Lower leg skin (tissue), 3 donors: ENCODE measurements around the gene TCF7L1.

ENCODE experiments used
- POLR2A ChIP-seq, 2 donors: fragments of 450-650 bp; IDR thresholded peaks; one replicate each; pipeline ENCODE4 v1.6.1; 2016 to 2017; ENCODE audit warnings: antibody characterized with exemption in 2 of 2, mild to moderate bottlenecking in 1 of 2, moderate library complexity in 1 of 2
- TF ChIP-seq, protein P1 (sequence below), 3 donors: fragments of 450-650 bp; IDR thresholded peaks; one replicate each; pipeline ENCODE4 v1.5.1; 2016; ENCODE audit warnings: antibody characterized with exemption in 3 of 3, mild to moderate bottlenecking in 3 of 3, moderate library complexity in 2 of 3

DNA sequence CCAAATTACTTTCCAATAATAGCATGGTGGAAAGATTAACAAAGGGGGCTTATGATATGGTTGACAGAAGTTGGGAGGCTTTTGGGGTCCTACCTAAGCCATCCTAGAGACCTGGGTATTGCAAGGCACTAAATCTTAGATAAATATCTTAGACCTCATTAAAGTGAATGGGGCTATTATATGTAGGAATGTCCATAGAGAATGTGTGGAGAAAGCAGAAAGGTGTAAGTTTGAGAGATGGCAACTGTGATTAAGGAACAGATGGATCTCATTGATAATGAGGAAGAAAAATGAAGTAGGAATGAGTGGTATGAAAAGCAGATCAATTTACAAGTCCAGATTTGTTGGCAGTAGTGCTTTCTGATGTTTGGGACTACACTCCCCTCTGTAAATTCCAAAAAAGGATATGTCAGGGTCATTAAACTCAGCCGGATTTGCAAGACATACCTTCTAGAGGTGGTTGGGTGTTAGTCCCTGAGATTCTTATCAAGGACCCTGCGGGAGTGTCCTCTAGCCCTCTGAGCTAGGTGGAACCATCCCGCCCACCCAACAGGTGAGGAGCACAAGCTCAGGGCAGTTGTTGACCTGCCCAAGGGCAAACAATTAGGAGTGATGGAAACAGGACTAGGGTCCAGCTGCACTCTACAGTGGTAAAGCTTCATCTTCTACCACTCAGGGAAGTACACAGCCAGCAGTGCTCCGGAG, 12.1 kb downstream of the TCF7L1 start:
- TF ChIP-seq, protein P1, sequence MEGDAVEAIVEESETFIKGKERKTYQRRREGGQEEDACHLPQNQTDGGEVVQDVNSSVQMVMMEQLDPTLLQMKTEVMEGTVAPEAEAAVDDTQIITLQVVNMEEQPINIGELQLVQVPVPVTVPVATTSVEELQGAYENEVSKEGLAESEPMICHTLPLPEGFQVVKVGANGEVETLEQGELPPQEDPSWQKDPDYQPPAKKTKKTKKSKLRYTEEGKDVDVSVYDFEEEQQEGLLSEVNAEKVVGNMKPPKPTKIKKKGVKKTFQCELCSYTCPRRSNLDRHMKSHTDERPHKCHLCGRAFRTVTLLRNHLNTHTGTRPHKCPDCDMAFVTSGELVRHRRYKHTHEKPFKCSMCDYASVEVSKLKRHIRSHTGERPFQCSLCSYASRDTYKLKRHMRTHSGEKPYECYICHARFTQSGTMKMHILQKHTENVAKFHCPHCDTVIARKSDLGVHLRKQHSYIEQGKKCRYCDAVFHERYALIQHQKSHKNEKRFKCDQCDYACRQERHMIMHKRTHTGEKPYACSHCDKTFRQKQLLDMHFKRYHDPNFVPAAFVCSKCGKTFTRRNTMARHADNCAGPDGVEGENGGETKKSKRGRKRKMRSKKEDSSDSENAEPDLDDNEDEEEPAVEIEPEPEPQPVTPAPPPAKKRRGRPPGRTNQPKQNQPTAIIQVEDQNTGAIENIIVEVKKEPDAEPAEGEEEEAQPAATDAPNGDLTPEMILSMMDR (IDR thresholded peaks at IDR 0.05): no peak
- TF ChIP-seq POLR2A (IDR thresholded peaks at IDR 0.05): no peak
